ENCODE data around the gene RANBP17. TPM values are rescaled to one million over a fixed set of nuclear protein-coding genes. Genes with fewer than 3 reads are reported as not detected.

RANBP17 gene
- total and polyA plus RNA-seq, 9 of the 15 experiments (the other 6 are each of a cell fraction or from before 2014, with no cell fraction given), result not detected

- H3K27ac ChIP-seq (ENCODE audit: extremely low read depth, low read depth, low read length), result no peak overlapping the region
- H3K27me3 ChIP-seq (ENCODE audit: control insufficient read depth in 2 of 2, insufficient read depth in 2 of 2, low read length in 2 of 2), result no peaks in the 10 kb centered on the region
- H4K20me1 ChIP-seq (replicated peaks; ENCODE audit: control insufficient read depth, insufficient read depth, low read length), result no peaks in the 10 kb centered on the region
- DNase-seq (ENCODE audit: extremely low read depth in 1 of 4, low spot score in 3 of 4) (no peak), ATAC-seq (no peak), FAIRE-seq (no peak)
- TF ChIP-seq SMAD1 (IDR thresholded peaks at IDR 0.05; ENCODE audit: low read depth, low read length, partially characterized antibody), result no peak
- H2AFZ ChIP-seq (ENCODE audit: low read depth, low read length), result no peak overlapping the region
- H3K9me1 ChIP-seq (ENCODE audit: control insufficient read depth, insufficient read depth, low read length), result no peaks in the 10 kb centered on the region
- no peak overlapping the region for H3K4me3 ChIP-seq
- H3K4me2 ChIP-seq (ENCODE audit: insufficient read depth, low read length), result no peak overlapping the region
- CTCF ChIA-PET (ENCODE audit: low intra/inter-chr PET ratio), result no interaction called here
- no TSS peak for BruUV-seq (replicated peaks)
- H3K9ac ChIP-seq (ENCODE audit: insufficient read depth in 1 of 2, low read depth in 2 of 2, low read length in 2 of 2), result no peak overlapping the region
- in situ Hi-C loops (cut with MboI), result no loop called here
- intact Hi-C loops (cut with micrococcal nuclease), result no loop called here
- H3K79me2 ChIP-seq (ENCODE audit: control insufficient read depth, insufficient read depth, low read length), result no peaks in the 10 kb centered on the region
- POLR2A ChIA-PET, result no interaction called here
- no peaks in the 10 kb centered on the region for H3K4me1 ChIP-seq (replicated peaks in 1 of 2; ENCODE audit: control insufficient read depth in 2 of 2, insufficient read depth in 2 of 2, low read length in 2 of 2)
- WGBS (ENCODE audit: insufficient coverage, low coverage, missing lambda C conversion rate), result 3% methylated on average over 5 of the region's 5 CpGs
- H3K36me3 ChIP-seq (ENCODE audit: control insufficient read depth, insufficient read depth, low read length), result no peaks in the 10 kb centered on the region
- H3K9me3 ChIP-seq (replicated peaks; ENCODE audit: control insufficient read depth, insufficient read depth, low read depth, low read length), result no peaks in the 10 kb centered on the region
Measured at GRCh38 chr5:171074747-171075146, 212.9 kb downstream of the RANBP17 start.

- no peaks in the 10 kb centered on the region for H3K27me3 ChIP-seq (ENCODE audit: control insufficient read depth in 2 of 2, insufficient read depth in 2 of 2, low read length in 2 of 2)
- TF ChIP-seq SRF (CRISPR knock-in tag; IDR thresholded peaks at IDR 0.05), result no peak
- TF ChIP-seq TOE1 (IDR thresholded peaks at IDR 0.05; ENCODE audit: borderline replicate concordance), result no peak
- TF ChIP-seq TOE1 (CRISPR knock-in tag; IDR thresholded peaks at IDR 0.05; ENCODE audit: borderline replicate concordance, low read depth), result no peak
- no peak for TF ChIP-seq CXXC5 (CRISPR knock-in tag; IDR thresholded peaks at IDR 0.05)
- no peak for TF ChIP-seq PHF8 (IDR thresholded peaks at IDR 0.05; ENCODE audit: borderline replicate concordance, low read length)
- TF ChIP-seq NELFE (IDR thresholded peaks at IDR 0.05; ENCODE audit: insufficient read depth, insufficient read length), result no peak
- TF ChIP-seq POLR2B (IDR thresholded peaks at IDR 0.05; ENCODE audit: low read depth, partially characterized antibody), result no peak
- TF ChIP-seq TRIM24 (IDR thresholded peaks at IDR 0.05), result no peak
- TF ChIP-seq, protein P1, sequence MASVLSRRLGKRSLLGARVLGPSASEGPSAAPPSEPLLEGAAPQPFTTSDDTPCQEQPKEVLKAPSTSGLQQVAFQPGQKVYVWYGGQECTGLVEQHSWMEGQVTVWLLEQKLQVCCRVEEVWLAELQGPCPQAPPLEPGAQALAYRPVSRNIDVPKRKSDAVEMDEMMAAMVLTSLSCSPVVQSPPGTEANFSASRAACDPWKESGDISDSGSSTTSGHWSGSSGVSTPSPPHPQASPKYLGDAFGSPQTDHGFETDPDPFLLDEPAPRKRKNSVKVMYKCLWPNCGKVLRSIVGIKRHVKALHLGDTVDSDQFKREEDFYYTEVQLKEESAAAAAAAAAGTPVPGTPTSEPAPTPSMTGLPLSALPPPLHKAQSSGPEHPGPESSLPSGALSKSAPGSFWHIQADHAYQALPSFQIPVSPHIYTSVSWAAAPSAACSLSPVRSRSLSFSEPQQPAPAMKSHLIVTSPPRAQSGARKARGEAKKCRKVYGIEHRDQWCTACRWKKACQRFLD (CRISPR knock-in tag; IDR thresholded peaks at IDR 0.05), result no peak
- TF ChIP-seq CSDE1 (IDR thresholded peaks at IDR 0.05), result no peak
- TF ChIP-seq SIX5 (IDR thresholded peaks at IDR 0.05; ENCODE audit: borderline replicate concordance in 1 of 2, insufficient read depth in 1 of 2, low read depth in 1 of 2, low read length in 2 of 2), result no peak
- no peak for TF ChIP-seq FOXJ2 (tag; IDR thresholded peaks at IDR 0.05)
- no peak for TF ChIP-seq IFI16 (CRISPR knock-in tag; IDR thresholded peaks at IDR 0.05)
- POLR2A ChIA-PET, result no interaction called here
- H3K36me3 ChIP-seq (ENCODE audit: control insufficient read depth, insufficient read depth, low read length), result no peaks in the 10 kb centered on the region
- in situ Hi-C loops (cut with MboI) (no loop called here), intact Hi-C loops (cut with micrococcal nuclease) (no loop called here)
- no peak overlapping the region for H3K4me3 ChIP-seq
- H3K9ac ChIP-seq (ENCODE audit: insufficient read depth in 1 of 2, low read depth in 2 of 2, low read length in 2 of 2), result no peak overlapping the region
- DNase-seq (ENCODE audit: extremely low read depth in 1 of 4, low spot score in 3 of 4), result no peak
- no peaks in the 10 kb centered on the region for H3K9me1 ChIP-seq (ENCODE audit: control insufficient read depth, insufficient read depth, low read length)
- no peak for FAIRE-seq
- no peak overlapping the region for H3K27ac ChIP-seq (ENCODE audit: extremely low read depth, low read depth, low read length)
- H3K4me2 ChIP-seq (ENCODE audit: insufficient read depth, low read length), result no peak overlapping the region
- CTCF ChIA-PET (ENCODE audit: low intra/inter-chr PET ratio), result no interaction called here
- no peaks in the 10 kb centered on the region for H3K9me3 ChIP-seq (replicated peaks; ENCODE audit: control insufficient read depth, insufficient read depth, low read depth, low read length)
- WGBS (ENCODE audit: insufficient coverage, low coverage, missing lambda C conversion rate), result 1% methylated on average over 7 of the region's 7 CpGs
- no peak overlapping the region for H2AFZ ChIP-seq (ENCODE audit: low read depth, low read length)
- no peaks in the 10 kb centered on the region for H3K4me1 ChIP-seq (replicated peaks in 1 of 2; ENCODE audit: control insufficient read depth in 2 of 2, insufficient read depth in 2 of 2, low read length in 2 of 2)
- H4K20me1 ChIP-seq (replicated peaks; ENCODE audit: control insufficient read depth, insufficient read depth, low read length), result no peaks in the 10 kb centered on the region
- H3K79me2 ChIP-seq (ENCODE audit: control insufficient read depth, insufficient read depth, low read length), result no peaks in the 10 kb centered on the region
- ATAC-seq, result no peak
- no TSS peak for BruUV-seq (replicated peaks)
Measured at GRCh38 chr5:171080186-171080938, 218.5 kb downstream of the RANBP17 start.

All from K562 (cell line).